ENCODE results near the gene SERPINB4.
"Not testable (repeated sequence)": the region's sequence is repeated elsewhere in the genome, so short reads cannot be mapped to it uniquely, and the experiment has no call there.

The SERPINB4 gene

GRCh38 chr18:63644142-63644541 is at the start of gene SERPINB4:
Gene SERPINB4, minus strand, starts transcription at chr18:63644256. Its CDS starts 679 bp downstream, at chr18:63643577.
- DNase-seq; H3K27me3 Mint-ChIP-seq (ENCODE audit: low read depth, poor library complexity); H3K4me1 Mint-ChIP-seq; H3K4me3 Mint-ChIP-seq; H3K9me3 Mint-ChIP-seq; H3K27ac Mint-ChIP-seq; H3K36me3 Mint-ChIP-seq (ENCODE audit: low read depth): not testable (repeated sequence)

- Mint-ChIP-seq H3K27me3 (ENCODE audit: low read depth, poor library complexity) (peaks cover 11% of the 10 kb centered on the region), H3K4me3 (no peak overlapping the region), H3K4me1 (no peaks in the 10 kb centered on the region), H3K36me3 (ENCODE audit: low read depth) (no peaks in the 10 kb centered on the region), H3K9me3 (peaks cover 35% of the 10 kb centered on the region), H3K27ac (no peak overlapping the region)
- DNase-seq: no peak
- no peak for TF ChIP-seq CTCF (IDR thresholded peaks at IDR 0.05)
These were observed 45.0 kb upstream of the SERPINB4 start for GRCh38 chr18:63689064-63689463.

- Mint-ChIP-seq H3K4me3 (no peak overlapping the region), H3K4me1 (peaks cover 16% of the 10 kb centered on the region), H3K27ac (no peak overlapping the region), H3K9me3 (peaks cover 24% of the 10 kb centered on the region), H3K27me3 (ENCODE audit: low read depth, poor library complexity) (peaks cover 4% of the 10 kb centered on the region), H3K36me3 (ENCODE audit: low read depth) (no peaks in the 10 kb centered on the region)
- no peak for DNase-seq
- TF ChIP-seq CTCF (IDR thresholded peaks at IDR 0.05): no peak
These were observed 42.8 kb upstream of the SERPINB4 start for GRCh38 chr18:63686871-63687270.

- Mint-ChIP-seq H3K27me3 (ENCODE audit: low read depth, poor library complexity) (peaks cover 4% of the 10 kb centered on the region), H3K9me3 (peaks cover 13% of the 10 kb centered on the region), H3K36me3 (ENCODE audit: low read depth) (no peaks in the 10 kb centered on the region), H3K4me1 (peaks cover 18% of the 10 kb centered on the region), H3K27ac (no peak overlapping the region), H3K4me3 (no peak overlapping the region)
- DNase-seq: no peak
- no peak for TF ChIP-seq CTCF (IDR thresholded peaks at IDR 0.05)
These were observed 40.7 kb upstream of the SERPINB4 start for GRCh38 chr18:63684718-63685117.

- no peak for DNase-seq
These were observed 39.8 kb upstream of the SERPINB4 start for GRCh38 chr18:63683890-63684289.

GRCh38 chr18:63683152-63683551 is 39.1 kb upstream of the SERPINB4 start:
- no peaks in the 10 kb centered on the region for H3K36me3 Mint-ChIP-seq (ENCODE audit: low read depth)
- H3K9me3 Mint-ChIP-seq: peaks cover 5% of the 10 kb centered on the region
- peaks cover 18% of the 10 kb centered on the region for H3K4me1 Mint-ChIP-seq
- peaks cover 4% of the 10 kb centered on the region for H3K27me3 Mint-ChIP-seq (ENCODE audit: low read depth, poor library complexity)
- no peak overlapping the region for H3K4me3 Mint-ChIP-seq
- peak overlapping the region; percentile 26 for H3K27ac Mint-ChIP-seq
- TF ChIP-seq CTCF (IDR thresholded peaks at IDR 0.05): no peak
- no peak for DNase-seq

More at GRCh38 chr18:63683890-63684289, 39.8 kb upstream of the SERPINB4 start:
- H3K4me1 Mint-ChIP-seq: peaks cover 18% of the 10 kb centered on the region
- peaks cover 4% of the 10 kb centered on the region for H3K27me3 Mint-ChIP-seq (ENCODE audit: low read depth, poor library complexity)
- no peak for TF ChIP-seq CTCF (IDR thresholded peaks at IDR 0.05)
- H3K27ac Mint-ChIP-seq: no peak overlapping the region
- no peak overlapping the region for H3K4me3 Mint-ChIP-seq
- H3K9me3 Mint-ChIP-seq: peaks cover 5% of the 10 kb centered on the region
- no peaks in the 10 kb centered on the region for H3K36me3 Mint-ChIP-seq (ENCODE audit: low read depth)
